Fibroblast of lung (primary cell): ENCODE data around the gene KLHL7. TPM values are rescaled to one million over a fixed set of nuclear protein-coding genes. Genes with fewer than 3 reads are reported as not detected.

ENCODE experiments used
- DNase-seq, 2 donors: peaks; one replicate each; pipeline versions ENCODE4 v3.0.0 to v3.0.0-alpha.2; 2010; ENCODE audit warnings: low read depth in 2 of 2
- H2AFZ ChIP-seq: 2 replicates; pipeline ENCODE4 v1.5.1; 2012; ENCODE audit warnings: low read length, control low read depth, inconsistent platforms
- H3K27ac ChIP-seq: 2 replicates; pipeline ENCODE4 v1.5.1; 2011; ENCODE audit warnings: low read length, control low read depth; ENCODE audit not compliant: insufficient read depth
- H3K27me3 ChIP-seq: 2 replicates; pipeline ENCODE4 v1.5.1; 2011; ENCODE audit warnings: mild to moderate bottlenecking, low read length; ENCODE audit not compliant: control insufficient read depth, insufficient read depth
- H3K36me3 ChIP-seq: 2 replicates; pipeline ENCODE4 v1.5.1; 2011; ENCODE audit warnings: low read length; ENCODE audit not compliant: control insufficient read depth, insufficient read depth
- H3K4me1 ChIP-seq: 2 replicates; pipeline ENCODE4 v1.5.1; 2011; ENCODE audit warnings: low read length; ENCODE audit not compliant: control insufficient read depth, insufficient read depth; ENCODE audit errors: extremely low read depth
- H3K4me2 ChIP-seq: 2 replicates; pipeline ENCODE4 v1.5.1; 2011; ENCODE audit warnings: low read length, control low read depth; ENCODE audit not compliant: insufficient read depth; ENCODE audit errors: extremely low read depth
- H3K4me3 ChIP-seq, 4 experiments: fragments of 200-600 bp in 1 of 4; sonication (generic) in 1 of 4; replicated peaks in 1 of 4; 2 replicates each; pipeline ENCODE4 v1.5.1; 2011 to 2016; ENCODE audit warnings: low read length in 4 of 4, low read depth in 3 of 4, mild to moderate bottlenecking in 3 of 4, control low read depth in 2 of 4, inconsistent platforms in 1 of 4, mixed read lengths in 1 of 4; ENCODE audit not compliant: insufficient read depth in 1 of 4; ENCODE audit errors: control extremely low read depth in 1 of 4
- H3K79me2 ChIP-seq: 2 replicates; pipeline ENCODE4 v1.5.1; 2012; ENCODE audit warnings: mild to moderate bottlenecking, low read length, inconsistent platforms; ENCODE audit not compliant: control insufficient read depth, insufficient read depth
- H3K9ac ChIP-seq: 2 replicates; pipeline ENCODE4 v1.5.1; 2011; ENCODE audit warnings: mild to moderate bottlenecking, low read length, control low read depth; ENCODE audit not compliant: insufficient read depth
- H3K9me3 ChIP-seq: 2 replicates; pipeline ENCODE4 v1.5.1; 2012; ENCODE audit warnings: low read depth, low read length; ENCODE audit not compliant: control insufficient read depth, insufficient read depth
- H4K20me1 ChIP-seq: 2 replicates; pipeline ENCODE4 v1.5.1; 2011; ENCODE audit warnings: low read length; ENCODE audit not compliant: control insufficient read depth, insufficient read depth; ENCODE audit errors: extremely low read depth
- CTCF ChIP-seq, 2 donors: IDR thresholded peaks in 1 of 2; conservative IDR thresholded peaks in 1 of 2; 1 replicate in 1 of 2; 2 replicates in 1 of 2; pipeline ENCODE4 v1.5.1; 2011 to 2012; ENCODE audit warnings: low read length in 2 of 2, control low read depth in 1 of 2, inconsistent platforms in 1 of 2, low read depth in 1 of 2, mild to moderate bottlenecking in 1 of 2
- EZH2 ChIP-seq: IDR thresholded peaks from 2 replicates; pipeline ENCODE4 v1.5.1; 2012; ENCODE audit warnings: low read length, control low read depth, mild to moderate bottlenecking; ENCODE audit errors: missing control alignments
- polyA minus RNA-seq: library from RNA; depleted of rRNA, polyadenylated mRNA; stranded (reverse); fragments of >200 nt; gene quantifications from 2 replicates; pipeline ENCODE4 v1.2.3, GENCODE V29; 2011; ENCODE audit warnings: low replicate concordance
- polyA plus RNA-seq, 2 donors: library from polyadenylated mRNA; depleted of rRNA in 1 of 2; stranded (reverse) in 1 of 2; unstranded in 1 of 2; fragments of >200 nt; gene quantifications; 2 replicates each; pipeline ENCODE4 v1.2.1, GENCODE V29; 2011 to 2012; ENCODE audit warnings: missing spikeins in 1 of 2
- total RNA-seq: library from RNA; depleted of rRNA; stranded (reverse); fragments of >200 nt; gene quantifications from 2 replicates; pipeline ENCODE4 v1.2.1, GENCODE V29; 2014

KLHL7 gene
- total RNA-seq (23.1 and 23.5 TPM in 2 replicates), polyA plus RNA-seq (43.6 and 44.5 TPM in 2 replicates), polyA minus RNA-seq (4.1 and 8.0 TPM in 2 replicates)
- 29.6 and 29.8 TPM in 2 replicates for polyA plus RNA-seq (2012)

GRCh38 chr7:23105644-23106056 is at the start of gene KLHL7:
Gene KLHL7, plus strand, starts transcription at chr7:23105785. Its CDS starts 242 bp downstream, at chr7:23106027.
- DNase-seq = peak; percentile 88 to 90
- peak within 1 kb of the TSS; percentile 95 for H3K4me2 ChIP-seq
- H3K9me3 ChIP-seq = no peaks in the 10 kb centered on the region
- peaks cover 20% of the 10 kb centered on the region for H3K79me2 ChIP-seq
- no peaks in the 10 kb centered on the region for H3K36me3 ChIP-seq
- H4K20me1 ChIP-seq = no peaks in the 10 kb centered on the region
- H3K4me1 ChIP-seq = no peaks in the 10 kb centered on the region
- peak within 1 kb of the TSS; percentile 85 for H3K9ac ChIP-seq
- H2AFZ ChIP-seq = peak within 1 kb of the TSS; percentile 95
- TF ChIP-seq CTCF (conservative IDR thresholded peaks at IDR 0.05 in 1 of 2, IDR thresholded peaks at IDR 0.05 in 1 of 2; ENCODE audit: low read depth in 1 of 2, low read length in 2 of 2) (no peak), EZH2 (no peak)
- H3K27ac ChIP-seq = peak within 1 kb of the TSS; percentile 91
- H3K4me3 ChIP-seq = peak within 1 kb of the TSS; percentile 76 to 97 (median 83)
- H3K27me3 ChIP-seq = no peaks in the 10 kb centered on the region

GRCh38 chr7:23058408-23059096 is 47.0 kb upstream of the KLHL7 start:
- Histone ChIP-seq H3K4me3 (peak overlapping the region in 1 of 4 experiments; percentile 14), H3K79me2 (no peaks in the 10 kb centered on the region), H3K36me3 (no peaks in the 10 kb centered on the region), H3K4me1 (no peaks in the 10 kb centered on the region), H3K9me3 (no peaks in the 10 kb centered on the region), H3K27ac (no peak overlapping the region), H4K20me1 (no peaks in the 10 kb centered on the region), H2AFZ (peak overlapping the region; percentile 7), H3K4me2 (peak overlapping the region; percentile 39), H3K9ac (no peak overlapping the region), H3K27me3 (no peaks in the 10 kb centered on the region)
- no peak for DNase-seq
- TF ChIP-seq CTCF (conservative IDR thresholded peaks at IDR 0.05 in 1 of 2, IDR thresholded peaks at IDR 0.05 in 1 of 2; ENCODE audit: low read depth in 1 of 2, low read length in 2 of 2) (no peak), EZH2 (no peak)

GRCh38 chr7:23061327-23061726 is 44.3 kb upstream of the KLHL7 start:
- no peaks in the 10 kb centered on the region for H3K27me3 ChIP-seq
- no peaks in the 10 kb centered on the region for H3K9me3 ChIP-seq
- TF ChIP-seq CTCF (conservative IDR thresholded peaks at IDR 0.05 in 1 of 2, IDR thresholded peaks at IDR 0.05 in 1 of 2; ENCODE audit: low read depth in 1 of 2, low read length in 2 of 2) (no peak), EZH2 (no peak)
- H3K79me2 ChIP-seq = no peaks in the 10 kb centered on the region
- DNase-seq = no peak
- H3K36me3 ChIP-seq = no peaks in the 10 kb centered on the region
- no peak overlapping the region for H3K27ac ChIP-seq
- H3K9ac ChIP-seq = no peak overlapping the region
- no peak overlapping the region for H3K4me3 ChIP-seq
- H3K4me2 ChIP-seq = no peak overlapping the region
- no peaks in the 10 kb centered on the region for H4K20me1 ChIP-seq
- no peak overlapping the region for H2AFZ ChIP-seq
- H3K4me1 ChIP-seq = no peaks in the 10 kb centered on the region
